Measurements from ENCODE around the gene MRPL54. TPM values are rescaled to one million over a fixed set of nuclear protein-coding genes. Genes with fewer than 3 reads are reported as not detected.

Gene MRPL54
- polyA plus RNA-seq, 1 donor from 2014 or later = 74.7 TPM

- Histone ChIP-seq H3F3A (ENCODE audit: insufficient read depth, low read length, poor library complexity, severe bottlenecking) (no peaks in the 10 kb centered on the region), H3K79me2 (replicated peaks; ENCODE audit: insufficient read depth, low read length) (no peaks in the 10 kb centered on the region), H4K20me1 (ENCODE audit: insufficient read depth) (no peaks in the 10 kb centered on the region), H3K9me3 (ENCODE audit: low read length) (no peaks in the 10 kb centered on the region), H3K9ac (ENCODE audit: low read length) (no peak overlapping the region), H2AFZ (ENCODE audit: low read depth, low read length) (no peak overlapping the region), H3K36me3 (ENCODE audit: insufficient read depth, low read length) (no peaks in the 10 kb centered on the region), H3K4me3 (ENCODE audit: low read length) (no peak overlapping the region), H3K4me2 (ENCODE audit: low read length) (no peak overlapping the region), H3K27me3 (ENCODE audit: insufficient read depth, low read depth, low read length) (no peaks in the 10 kb centered on the region), H3K27ac (ENCODE audit: low read length) (no peak overlapping the region), H3K9me2 (ENCODE audit: insufficient read depth, low read length) (no peaks in the 10 kb centered on the region)
- no peak for TF ChIP-seq MXI1 (conservative IDR thresholded peaks at IDR 0.05; ENCODE audit: poor library complexity, severe bottlenecking)
- no peak for TF ChIP-seq POLR2AphosphoS5 (IDR thresholded peaks at IDR 0.05)
- TF ChIP-seq SMC3 (conservative IDR thresholded peaks at IDR 0.05; ENCODE audit: poor library complexity) = no peak
- TF ChIP-seq EP300 (conservative IDR thresholded peaks at IDR 0.05; ENCODE audit: poor library complexity, severe bottlenecking) = no peak
- TF ChIP-seq RAD21 (conservative IDR thresholded peaks at IDR 0.05) = no peak
- TF ChIP-seq, protein P1, sequence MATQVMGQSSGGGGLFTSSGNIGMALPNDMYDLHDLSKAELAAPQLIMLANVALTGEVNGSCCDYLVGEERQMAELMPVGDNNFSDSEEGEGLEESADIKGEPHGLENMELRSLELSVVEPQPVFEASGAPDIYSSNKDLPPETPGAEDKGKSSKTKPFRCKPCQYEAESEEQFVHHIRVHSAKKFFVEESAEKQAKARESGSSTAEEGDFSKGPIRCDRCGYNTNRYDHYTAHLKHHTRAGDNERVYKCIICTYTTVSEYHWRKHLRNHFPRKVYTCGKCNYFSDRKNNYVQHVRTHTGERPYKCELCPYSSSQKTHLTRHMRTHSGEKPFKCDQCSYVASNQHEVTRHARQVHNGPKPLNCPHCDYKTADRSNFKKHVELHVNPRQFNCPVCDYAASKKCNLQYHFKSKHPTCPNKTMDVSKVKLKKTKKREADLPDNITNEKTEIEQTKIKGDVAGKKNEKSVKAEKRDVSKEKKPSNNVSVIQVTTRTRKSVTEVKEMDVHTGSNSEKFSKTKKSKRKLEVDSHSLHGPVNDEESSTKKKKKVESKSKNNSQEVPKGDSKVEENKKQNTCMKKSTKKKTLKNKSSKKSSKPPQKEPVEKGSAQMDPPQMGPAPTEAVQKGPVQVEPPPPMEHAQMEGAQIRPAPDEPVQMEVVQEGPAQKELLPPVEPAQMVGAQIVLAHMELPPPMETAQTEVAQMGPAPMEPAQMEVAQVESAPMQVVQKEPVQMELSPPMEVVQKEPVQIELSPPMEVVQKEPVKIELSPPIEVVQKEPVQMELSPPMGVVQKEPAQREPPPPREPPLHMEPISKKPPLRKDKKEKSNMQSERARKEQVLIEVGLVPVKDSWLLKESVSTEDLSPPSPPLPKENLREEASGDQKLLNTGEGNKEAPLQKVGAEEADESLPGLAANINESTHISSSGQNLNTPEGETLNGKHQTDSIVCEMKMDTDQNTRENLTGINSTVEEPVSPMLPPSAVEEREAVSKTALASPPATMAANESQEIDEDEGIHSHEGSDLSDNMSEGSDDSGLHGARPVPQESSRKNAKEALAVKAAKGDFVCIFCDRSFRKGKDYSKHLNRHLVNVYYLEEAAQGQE (IDR thresholded peaks at IDR 0.05; ENCODE audit: borderline replicate concordance) = no peak
- TF ChIP-seq EZH2 (IDR thresholded peaks at IDR 0.05; ENCODE audit: borderline replicate concordance, insufficient read depth, low read length, poor library complexity, severe bottlenecking) = no peak
- no peak for TF ChIP-seq TAF1 (IDR thresholded peaks at IDR 0.05; ENCODE audit: low read depth)
- TF ChIP-seq CTCF (IDR thresholded peaks at IDR 0.05; ENCODE audit: poor library complexity, severe bottlenecking) = no peak
Observed at GRCh38 chr19:3745363-3746045, 17.0 kb upstream of the MRPL54 start.

DNA sequence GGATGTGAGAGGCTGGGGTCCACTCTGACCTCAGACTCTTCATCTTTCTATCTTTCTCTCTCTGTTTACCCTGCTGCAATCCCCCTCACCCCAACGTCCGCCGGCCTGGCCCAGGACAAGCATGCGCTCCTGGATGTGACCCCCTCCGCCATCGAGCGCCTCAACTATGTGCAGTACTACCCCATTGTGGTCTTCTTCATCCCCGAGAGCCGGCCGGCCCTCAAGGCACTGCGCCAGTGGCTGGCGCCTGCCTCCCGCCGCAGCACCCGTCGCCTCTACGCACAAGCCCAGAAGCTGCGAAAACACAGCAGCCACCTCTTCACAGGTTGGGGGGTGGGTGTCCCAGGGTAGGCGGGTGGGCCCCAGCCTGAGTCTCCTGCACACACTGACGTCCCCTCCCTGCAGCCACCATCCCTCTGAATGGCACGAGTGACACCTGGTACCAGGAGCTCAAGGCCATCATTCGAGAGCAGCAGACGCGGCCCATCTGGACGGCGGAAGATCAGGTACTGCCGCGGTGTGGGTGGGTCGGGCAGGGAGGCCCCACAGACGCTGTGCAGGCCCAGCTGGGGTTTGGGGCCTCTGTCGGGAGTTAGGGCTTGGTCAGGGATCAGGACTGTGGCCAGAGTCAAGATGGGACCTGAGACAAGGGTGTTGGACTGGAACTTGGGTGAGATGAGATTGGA lies 16.0 kb upstream of the MRPL54 start:
- no peak overlapping the region for H2AFZ ChIP-seq (ENCODE audit: low read depth, low read length)
- H3K36me3 ChIP-seq (ENCODE audit: insufficient read depth, low read length) = no peaks in the 10 kb centered on the region
- no peak overlapping the region for H3K9ac ChIP-seq (ENCODE audit: low read length)
- H3K27ac ChIP-seq (ENCODE audit: low read length) = no peak overlapping the region
- no peaks in the 10 kb centered on the region for H4K20me1 ChIP-seq (ENCODE audit: insufficient read depth)
- no peaks in the 10 kb centered on the region for H3K9me2 ChIP-seq (ENCODE audit: insufficient read depth, low read length)
- H3K79me2 ChIP-seq (replicated peaks; ENCODE audit: insufficient read depth, low read length) = no peaks in the 10 kb centered on the region
- no peaks in the 10 kb centered on the region for H3K9me3 ChIP-seq (ENCODE audit: low read length)
- H3K27me3 ChIP-seq (ENCODE audit: insufficient read depth, low read depth, low read length) = no peaks in the 10 kb centered on the region
- H3K4me2 ChIP-seq (ENCODE audit: low read length) = no peak overlapping the region
- H3K4me3 ChIP-seq (ENCODE audit: low read length) = no peak overlapping the region
- H3F3A ChIP-seq (ENCODE audit: insufficient read depth, low read length, poor library complexity, severe bottlenecking) = no peaks in the 10 kb centered on the region
- TF ChIP-seq SMC3 (conservative IDR thresholded peaks at IDR 0.05; ENCODE audit: poor library complexity) = no peak
- TF ChIP-seq POLR2AphosphoS5 (IDR thresholded peaks at IDR 0.05) = no peak
- TF ChIP-seq TAF1 (IDR thresholded peaks at IDR 0.05; ENCODE audit: low read depth) = no peak

Data from neural cell (in vitro differentiated cells).